Fibroblast of the conjunctiva (primary cell): ENCODE results near the gene TLK1.
"Not testable (repeated sequence)": the region's sequence is repeated elsewhere in the genome, so short reads cannot be mapped to it uniquely, and the experiment has no call there.

Experiments used
- DNase-seq: peaks from one replicate; pipeline ENCODE4 v3.0.0-alpha.2; 2010; ENCODE audit warnings: low read depth

The TLK1 gene

GRCh38 chr2:171142398-171142797 lies 18.3 kb downstream of the TLK1 start:
- DNase-seq = no peak

GRCh38 chr2:171141320-171141719 lies 19.4 kb downstream of the TLK1 start:
- peak; percentile 8 for DNase-seq

- no peak for DNase-seq
Measured at GRCh38 chr2:171139860-171140259, 20.8 kb downstream of the TLK1 start.

- DNase-seq = no peak
Measured at GRCh38 chr2:171136024-171136423, 24.7 kb downstream of the TLK1 start.

- no peak for DNase-seq
Measured at GRCh38 chr2:171134624-171135230, 26.0 kb downstream of the TLK1 start.

GRCh38 chr2:171132086-171132485 lies 28.6 kb downstream of the TLK1 start:
- no peak for DNase-seq

- DNase-seq = no peak
Measured at GRCh38 chr2:171128461-171128860, 32.2 kb downstream of the TLK1 start.

GRCh38 chr2:171124541-171124940 lies 36.2 kb downstream of the TLK1 start:
- DNase-seq = no peak

GRCh38 chr2:171109571-171109970 lies 51.1 kb downstream of the TLK1 start:
- no peak for DNase-seq

- DNase-seq = no peak
Measured at GRCh38 chr2:171109020-171109419, 51.7 kb downstream of the TLK1 start.

GRCh38 chr2:171107803-171108202 lies 52.9 kb downstream of the TLK1 start:
- DNase-seq = no peak

GRCh38 chr2:171104379-171104778 lies 56.3 kb downstream of the TLK1 start:
- DNase-seq = no peak

GRCh38 chr2:171102802-171103201 lies 57.9 kb downstream of the TLK1 start:
- no peak for DNase-seq

- no peak for DNase-seq
Measured at GRCh38 chr2:171100370-171100769, 60.3 kb downstream of the TLK1 start.

- no peak for DNase-seq
Measured at GRCh38 chr2:171098607-171099006, 62.1 kb downstream of the TLK1 start.

GRCh38 chr2:171095014-171095582 lies 65.6 kb downstream of the TLK1 start:
- no peak for DNase-seq

GRCh38 chr2:171091517-171091916 lies 69.2 kb downstream of the TLK1 start:
- not testable (repeated sequence) for DNase-seq

GRCh38 chr2:171089489-171089888 lies 71.2 kb downstream of the TLK1 start:
- DNase-seq = no peak

GRCh38 chr2:171088057-171088834 lies 72.4 kb downstream of the TLK1 start:
- DNase-seq = no peak

GRCh38 chr2:171087547-171087946 lies 73.1 kb downstream of the TLK1 start:
- DNase-seq = no peak

GRCh38 chr2:171086352-171087290 lies 74.1 kb downstream of the TLK1 start:
- peak; percentile 46 for DNase-seq

GRCh38 chr2:171084128-171084527 lies 76.6 kb downstream of the TLK1 start:
- DNase-seq = no peak
